GM21390 (cell line): ENCODE data around the gene PLD1.
"Not testable (repeated sequence)": the region's sequence is repeated elsewhere in the genome, so short reads cannot be mapped to it uniquely, and the experiment has no call there.

Experiments used
- ATAC-seq: cut with Tn5 transposase; IDR thresholded peaks from one replicate; pipeline ENCODE4 v1.9.1; 2021; ENCODE audit not compliant: unreplicated experiment

PLD1 gene

GRCh38 chr3:171809861-171810628, at the start of gene PLD1:
PLD1 (minus strand) TSS chr3:171810483; CDS start chr3:171738051, 72,432 bp downstream.
- ATAC-seq: peak; percentile 60

- ATAC-seq: not testable (repeated sequence)
Measured at GRCh38 chr3:171858770-171859169, 48.5 kb upstream of the PLD1 start.

- ATAC-seq: no peak
Measured at GRCh38 chr3:171854649-171855305, 44.5 kb upstream of the PLD1 start.

GRCh38 chr3:171851660-171852058, 41.4 kb upstream of the PLD1 start:
- no peak for ATAC-seq

GRCh38 chr3:171850960-171851659, 40.8 kb upstream of the PLD1 start:
- no peak for ATAC-seq

- ATAC-seq: no peak
Measured at GRCh38 chr3:171850320-171850959, 40.2 kb upstream of the PLD1 start.

GRCh38 chr3:171849617-171850319, 39.5 kb upstream of the PLD1 start:
- ATAC-seq: no peak

- ATAC-seq: no peak
Measured at GRCh38 chr3:171847595-171848259, 37.4 kb upstream of the PLD1 start.

- ATAC-seq: no peak
Measured at GRCh38 chr3:171847133-171847532, 36.9 kb upstream of the PLD1 start.

GRCh38 chr3:171846597-171846996, 36.3 kb upstream of the PLD1 start:
- peak; percentile 99 for ATAC-seq

GRCh38 chr3:171845481-171846284, 35.4 kb upstream of the PLD1 start:
- no peak for ATAC-seq

GRCh38 chr3:171844873-171845272, 34.6 kb upstream of the PLD1 start:
- no peak for ATAC-seq

GRCh38 chr3:171842864-171843518, 32.7 kb upstream of the PLD1 start, which contains the start of gene TMEM212:
TMEM212 (plus strand) TSS chr3:171843349; CDS start chr3:171843384, 35 bp downstream.
- ATAC-seq: no peak

GRCh38 chr3:171841620-171842000, 31.3 kb upstream of the PLD1 start:
- ATAC-seq: no peak

- ATAC-seq: no peak
Measured at GRCh38 chr3:171840811-171841619, 30.7 kb upstream of the PLD1 start.

- no peak for ATAC-seq
Measured at GRCh38 chr3:171840445-171840810, 30.1 kb upstream of the PLD1 start.

- ATAC-seq: no peak
Measured at GRCh38 chr3:171839270-171839669, 29.0 kb upstream of the PLD1 start.

- ATAC-seq: no peak
Measured at GRCh38 chr3:171838218-171838720, 28.0 kb upstream of the PLD1 start.
